OCI-LY1 (cell line): ENCODE data around the gene DNAJC16.

Experiments
- EZH2 ChIP-seq: fragments of 200-600 bp; sonication (generic), shearing (Covaris generic); IDR thresholded peaks from 2 replicates; pipeline ENCODE4 v1.8.0; 2017; ENCODE audit warnings: borderline replicate concordance, mixed run types, mild to moderate bottlenecking, antibody characterized with exemption, low read length, moderate library complexity, mixed read lengths
- TF ChIP-seq, protein P1 (sequence below): fragments of 200-600 bp; sonication (generic), shearing (Covaris generic); IDR thresholded peaks from 2 replicates; pipeline ENCODE4 v1.5.1; 2017; ENCODE audit warnings: mild to moderate bottlenecking, antibody characterized with exemption, low read length, moderate library complexity, mixed read lengths

DNA sequence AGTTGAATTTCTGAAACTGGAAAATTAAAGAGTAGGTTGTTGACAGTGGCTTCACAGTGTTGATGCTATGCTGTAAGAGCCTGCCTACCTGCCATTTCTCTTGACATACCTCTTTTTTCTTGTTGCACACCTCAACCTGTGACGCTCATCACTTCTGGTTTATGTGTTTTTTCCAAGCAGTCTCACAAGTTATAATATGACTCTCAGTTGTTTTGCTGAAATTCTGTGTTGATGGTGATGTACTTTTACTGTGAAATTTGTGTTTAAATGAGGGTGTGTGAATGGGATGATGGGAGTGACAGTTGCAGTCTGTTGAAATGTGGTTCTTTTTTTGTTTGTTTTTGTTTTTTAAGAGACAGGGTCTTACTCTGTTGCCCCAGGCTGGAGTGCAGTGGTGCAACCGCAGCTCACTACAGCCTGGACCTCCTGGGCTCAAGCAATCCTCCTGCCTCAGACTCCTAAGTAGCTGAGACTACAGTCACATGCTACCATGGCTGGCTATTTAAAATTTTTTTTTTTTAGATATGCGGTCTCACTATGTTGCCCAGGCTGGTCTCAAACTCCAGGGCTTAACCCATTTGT is 97.6 kb downstream of the DNAJC16 start:
- TF ChIP-seq, protein P1, sequence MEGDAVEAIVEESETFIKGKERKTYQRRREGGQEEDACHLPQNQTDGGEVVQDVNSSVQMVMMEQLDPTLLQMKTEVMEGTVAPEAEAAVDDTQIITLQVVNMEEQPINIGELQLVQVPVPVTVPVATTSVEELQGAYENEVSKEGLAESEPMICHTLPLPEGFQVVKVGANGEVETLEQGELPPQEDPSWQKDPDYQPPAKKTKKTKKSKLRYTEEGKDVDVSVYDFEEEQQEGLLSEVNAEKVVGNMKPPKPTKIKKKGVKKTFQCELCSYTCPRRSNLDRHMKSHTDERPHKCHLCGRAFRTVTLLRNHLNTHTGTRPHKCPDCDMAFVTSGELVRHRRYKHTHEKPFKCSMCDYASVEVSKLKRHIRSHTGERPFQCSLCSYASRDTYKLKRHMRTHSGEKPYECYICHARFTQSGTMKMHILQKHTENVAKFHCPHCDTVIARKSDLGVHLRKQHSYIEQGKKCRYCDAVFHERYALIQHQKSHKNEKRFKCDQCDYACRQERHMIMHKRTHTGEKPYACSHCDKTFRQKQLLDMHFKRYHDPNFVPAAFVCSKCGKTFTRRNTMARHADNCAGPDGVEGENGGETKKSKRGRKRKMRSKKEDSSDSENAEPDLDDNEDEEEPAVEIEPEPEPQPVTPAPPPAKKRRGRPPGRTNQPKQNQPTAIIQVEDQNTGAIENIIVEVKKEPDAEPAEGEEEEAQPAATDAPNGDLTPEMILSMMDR = no peak
- no peak for TF ChIP-seq EZH2
